Neuronal stem cell (in vitro differentiated cells): ENCODE data around the gene KRTAP12-1.

Experiments
- DNase-seq: peaks from one replicate; pipeline ENCODE4 v3.0.0-alpha.2; 2013; ENCODE audit warnings: low spot score
- H2AFZ ChIP-seq: one replicate; pipeline ENCODE4 v1.6.1; 2013; ENCODE audit warnings: mild to moderate bottlenecking, low read length, inconsistent platforms
- H2AK5ac ChIP-seq: 2 replicates; pipeline ENCODE4 v1.6.1; 2013; ENCODE audit warnings: low read depth, mild to moderate bottlenecking, inconsistent platforms, low read length, moderate library complexity, mixed read lengths
- H2BK120ac ChIP-seq: 2 replicates; pipeline ENCODE4 v1.6.1; 2013; ENCODE audit warnings: low read depth, mild to moderate bottlenecking, inconsistent platforms, low read length, moderate library complexity, mixed read lengths
- H2BK12ac ChIP-seq: one replicate; pipeline ENCODE4 v1.6.1; 2013; ENCODE audit warnings: low read length, inconsistent platforms
- H2BK15ac ChIP-seq: 2 replicates; pipeline ENCODE4 v1.6.1; 2013; ENCODE audit warnings: mild to moderate bottlenecking, low read length, inconsistent platforms, mixed read lengths
- H2BK5ac ChIP-seq: one replicate; pipeline ENCODE4 v1.6.1; 2013; ENCODE audit warnings: inconsistent platforms, mild to moderate bottlenecking, low read length, moderate library complexity
- H3K14ac ChIP-seq: one replicate; pipeline ENCODE4 v1.6.1; 2013; ENCODE audit warnings: low read length, inconsistent platforms
- H3K18ac ChIP-seq: 2 replicates; pipeline ENCODE4 v1.6.1; 2013; ENCODE audit warnings: low read length, inconsistent platforms
- H3K23ac ChIP-seq: 2 replicates; pipeline ENCODE4 v1.6.1; 2013; ENCODE audit warnings: low read depth, mild to moderate bottlenecking, mixed read lengths, low read length, inconsistent platforms; ENCODE audit not compliant: poor library complexity
- H3K27ac ChIP-seq: replicated peaks from 3 replicates; pipeline ENCODE4 v1.5.1; 2013; ENCODE audit warnings: low read length, inconsistent platforms
- H3K27me3 ChIP-seq, 3 experiments: 2 replicates each; pipeline ENCODE4 v1.6.1; 2013; ENCODE audit warnings: low read length in 3 of 3, mild to moderate bottlenecking in 2 of 3, inconsistent platforms in 1 of 3, low read depth in 1 of 3, mixed read lengths in 1 of 3, moderate library complexity in 1 of 3; ENCODE audit not compliant: control insufficient read depth in 3 of 3, insufficient read depth in 3 of 3
- H3K36me3 ChIP-seq, 2 donors: replicated peaks in 1 of 2; 2 replicates each; pipeline ENCODE4 v1.6.1; 2013; ENCODE audit warnings: low read length in 2 of 2; ENCODE audit not compliant: control insufficient read depth in 2 of 2, insufficient read depth in 2 of 2
- H3K4ac ChIP-seq: 2 replicates; pipeline ENCODE4 v1.6.1; 2013; ENCODE audit warnings: inconsistent platforms, mild to moderate bottlenecking, low read length, moderate library complexity
- H3K4me1 ChIP-seq, 2 donors: 1 replicate in 1 of 2; 2 replicates in 1 of 2; pipeline ENCODE4 v1.6.1; 2013; ENCODE audit warnings: low read length in 2 of 2, low read depth in 1 of 2; ENCODE audit not compliant: control insufficient read depth in 2 of 2, insufficient read depth in 1 of 2
- H3K4me2 ChIP-seq: one replicate; pipeline ENCODE4 v1.6.1; 2013; ENCODE audit warnings: mild to moderate bottlenecking, low read length, inconsistent platforms; ENCODE audit not compliant: insufficient read depth, poor library complexity, severe bottlenecking
- H3K4me3 ChIP-seq, 2 donors: 2 replicates each; pipeline ENCODE4 v1.5.1; 2013; ENCODE audit warnings: low read length in 2 of 2, mild to moderate bottlenecking in 2 of 2, inconsistent platforms in 1 of 2, moderate library complexity in 1 of 2
- H3K79me1 ChIP-seq: one replicate; pipeline ENCODE4 v1.6.1; 2013; ENCODE audit warnings: low read depth, mild to moderate bottlenecking, inconsistent platforms, low read length, moderate library complexity
- H3K9ac ChIP-seq: one replicate; pipeline ENCODE4 v1.6.1; 2013; ENCODE audit warnings: mild to moderate bottlenecking, low read depth, low read length, inconsistent platforms; ENCODE audit not compliant: poor library complexity
- H3K9me3 ChIP-seq, 2 donors: replicated peaks in 1 of 2; 2 replicates each; pipeline versions ENCODE3 to v1.6.1; 2013; ENCODE audit warnings: low read length in 2 of 2, mild to moderate bottlenecking in 2 of 2, inconsistent platforms in 1 of 2, low read depth in 1 of 2, mixed read lengths in 1 of 2, moderate library complexity in 1 of 2; ENCODE audit not compliant: control insufficient read depth in 2 of 2, insufficient read depth in 1 of 2
- H4K8ac ChIP-seq: one replicate; pipeline ENCODE4 v1.6.1; 2013; ENCODE audit warnings: low read depth, mild to moderate bottlenecking, inconsistent platforms, low read length, moderate library complexity
- H4K91ac ChIP-seq: one replicate; pipeline ENCODE4 v1.6.1; 2013; ENCODE audit warnings: low read length, low read depth, mild to moderate bottlenecking, inconsistent platforms; ENCODE audit not compliant: poor library complexity
- WGBS, 2 donors: extraction: QIAGEN DNeasy Blood & Tissue Kit; methylation state at CpG; one replicate each; pipeline ENCODE4 v1.1.7; 2013; ENCODE audit warnings: missing lambda C conversion rate in 2 of 2, mixed read lengths in 1 of 2; ENCODE audit not compliant: insufficient read length in 2 of 2, insufficient replicate concordance in 1 of 2; ENCODE audit errors: extremely low coverage in 2 of 2; 5-methylcytosine and 5-hydroxymethylcytosine counted together

Gene KRTAP12-1

GRCh38 chr21:44728716-44729115 is 46.8 kb upstream of the KRTAP12-1 start:
- Histone ChIP-seq H2AK5ac (no peak overlapping the region), H3K4me2 (no peak overlapping the region), H3K27ac (no peak overlapping the region), H2BK15ac (no peak overlapping the region), H4K8ac (no peak overlapping the region), H3K18ac (no peak overlapping the region), H2BK5ac (no peak overlapping the region), H2AFZ (no peak overlapping the region), H3K4me1 (no peaks in the 10 kb centered on the region), H3K9ac (no peak overlapping the region), H3K4ac (no peak overlapping the region), H3K79me1 (no peaks in the 10 kb centered on the region), H4K91ac (no peak overlapping the region), H3K27me3 (peaks cover 0 to 47% (median 5%) of the 10 kb centered on the region in 3 experiments), H3K14ac (no peak overlapping the region), H3K9me3 (peaks cover 0 to 6% of the 10 kb centered on the region in 2 donors), H2BK120ac (no peak overlapping the region), H3K4me3 (no peak overlapping the region), H3K36me3 (no peaks in the 10 kb centered on the region), H2BK12ac (no peak overlapping the region), H3K23ac (no peak overlapping the region)
- no peak for DNase-seq
- no CpG with 5 or more reads among the region's 14 CpGs for WGBS, 2 donors

DNA sequence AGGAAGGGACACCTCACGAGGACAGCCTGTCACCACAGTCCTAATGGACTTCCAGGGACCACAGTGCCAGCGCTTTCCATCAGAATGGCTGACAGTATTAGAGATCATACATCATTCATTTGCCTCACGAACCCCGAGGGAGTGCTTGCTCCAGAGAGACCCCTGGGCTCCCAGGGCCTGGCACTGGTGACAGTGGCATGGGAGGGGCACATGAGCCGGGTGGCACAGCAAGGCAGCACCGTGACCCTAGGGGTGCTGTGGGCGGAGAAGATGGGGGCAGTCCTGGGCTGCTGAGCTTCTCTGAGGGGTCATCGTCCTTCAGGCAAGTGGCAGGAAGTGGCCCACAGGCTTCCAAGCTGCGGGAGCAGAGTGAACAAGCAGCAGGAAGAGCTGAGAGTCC is 45.8 kb upstream of the KRTAP12-1 start:
- Histone ChIP-seq H3K14ac (no peak overlapping the region), H2AFZ (no peak overlapping the region)

GRCh38 chr21:44727321-44727720 is 45.4 kb upstream of the KRTAP12-1 start:
- Histone ChIP-seq H3K4ac (no peak overlapping the region), H2AFZ (no peak overlapping the region), H2BK12ac (no peak overlapping the region), H3K79me1 (no peaks in the 10 kb centered on the region), H4K91ac (no peak overlapping the region), H3K9me3 (peaks cover 0 to 6% of the 10 kb centered on the region in 2 donors), H3K14ac (no peak overlapping the region), H3K4me3 (no peak overlapping the region), H3K27me3 (peaks cover 0 to 51% (median 8%) of the 10 kb centered on the region in 3 experiments), H3K4me1 (peaks cover 0 to 2% of the 10 kb centered on the region in 2 donors), H2BK15ac (no peak overlapping the region), H3K18ac (no peak overlapping the region), H2AK5ac (no peak overlapping the region), H4K8ac (no peak overlapping the region), H3K27ac (no peak overlapping the region), H3K36me3 (no peaks in the 10 kb centered on the region), H3K9ac (no peak overlapping the region), H3K4me2 (no peak overlapping the region), H2BK5ac (no peak overlapping the region), H3K23ac (no peak overlapping the region), H2BK120ac (no peak overlapping the region)
- WGBS, 2 donors = no CpG with 5 or more reads among the region's 8 CpGs
- no peak for DNase-seq

More for the DNA sequence above, 45.8 kb upstream of the KRTAP12-1 start:
- Histone ChIP-seq H2BK120ac (no peak overlapping the region), H2BK12ac (no peak overlapping the region), H3K27me3 (peaks cover 0 to 51% (median 8%) of the 10 kb centered on the region in 3 experiments), H3K9me3 (peaks cover 0 to 6% of the 10 kb centered on the region in 2 donors), H3K4ac (no peak overlapping the region), H3K79me1 (no peaks in the 10 kb centered on the region), H2BK5ac (no peak overlapping the region), H3K18ac (no peak overlapping the region), H3K36me3 (no peaks in the 10 kb centered on the region), H3K9ac (no peak overlapping the region), H4K91ac (no peak overlapping the region), H3K4me2 (no peak overlapping the region), H3K4me1 (peaks cover 0 to 2% of the 10 kb centered on the region in 2 donors), H3K23ac (no peak overlapping the region), H3K4me3 (no peak overlapping the region), H3K27ac (no peak overlapping the region), H4K8ac (no peak overlapping the region), H2BK15ac (no peak overlapping the region), H2AK5ac (no peak overlapping the region)
- no peak for DNase-seq
- WGBS, 2 donors = no CpG with 5 or more reads among the region's 9 CpGs

GRCh38 chr21:44726826-44727225 is 44.9 kb upstream of the KRTAP12-1 start:
- WGBS, 2 donors = no CpG with 5 or more reads among the region's 6 CpGs
- H3K27me3 ChIP-seq = peaks cover 0 to 46% (median 8%) of the 10 kb centered on the region in 3 experiments

More at GRCh38 chr21:44726826-44727225, 44.9 kb upstream of the KRTAP12-1 start:
- H2BK5ac ChIP-seq = no peak overlapping the region
- H3K9me3 ChIP-seq = peaks cover 0 to 4% of the 10 kb centered on the region in 2 donors
- H3K4me2 ChIP-seq = no peak overlapping the region
- no peaks in the 10 kb centered on the region for H3K36me3 ChIP-seq
- H3K4me1 ChIP-seq = peaks cover 0 to 2% of the 10 kb centered on the region in 2 donors
- H3K79me1 ChIP-seq = no peaks in the 10 kb centered on the region
- H3K23ac ChIP-seq = no peak overlapping the region
- no peak overlapping the region for H2BK120ac ChIP-seq
- H3K18ac ChIP-seq = peak overlapping the region; percentile 48
- no peak for DNase-seq
- no peak overlapping the region for H2AK5ac ChIP-seq
- no peak overlapping the region for H3K4me3 ChIP-seq
- H3K9ac ChIP-seq = peak overlapping the region; percentile 7
- H2BK15ac ChIP-seq = peak overlapping the region; percentile 20
- H3K27ac ChIP-seq = no peak overlapping the region
- no peak overlapping the region for H2AFZ ChIP-seq
- no peak overlapping the region for H3K14ac ChIP-seq
- no peak overlapping the region for H4K8ac ChIP-seq
- H3K4ac ChIP-seq = no peak overlapping the region
- H2BK12ac ChIP-seq = no peak overlapping the region
- H4K91ac ChIP-seq = no peak overlapping the region
